GM12891 (cell line): Measurements from ENCODE around the gene UBTD2.
A peak's percentile ranks its signal among the peaks of the same experiment; 100 is the strongest.

ENCODE experiments used
- DNase-seq: peaks from one replicate; pipeline ENCODE4 v3.0.0; 2011; ENCODE audit warnings: low spot score; ENCODE audit not compliant: insufficient read length
- FAIRE-seq: peaks from 2 replicates; lab custom pipeline; 2011; peaks lifted over from hg19 to GRCh38; lab: Jason Lieb, UNC
- PAX5 ChIP-seq: IDR thresholded peaks from 2 replicates; pipeline ENCODE4 v1.6.1; 2011; ENCODE audit warnings: low read length, moderate library complexity, mild to moderate bottlenecking; ENCODE audit not compliant: insufficient read depth, severe bottlenecking
- POLR2A ChIP-seq: IDR thresholded peaks from 2 replicates; pipeline ENCODE4 v1.6.1; 2011; ENCODE audit warnings: low read depth, low read length, control low read depth
- POLR2AphosphoS5 ChIP-seq: IDR thresholded peaks from 2 replicates; pipeline ENCODE4 v1.6.1; 2011; ENCODE audit warnings: low read depth, low read length, control low read depth
- POU2F2 ChIP-seq: IDR thresholded peaks from 2 replicates; pipeline ENCODE4 v1.6.1; 2011; ENCODE audit warnings: low read depth, mild to moderate bottlenecking, control low read depth, low read length, moderate library complexity
- SPI1 ChIP-seq: IDR thresholded peaks from 2 replicates; pipeline ENCODE4 v1.6.1; 2011; ENCODE audit warnings: low read depth, low read length, control low read depth
- TAF1 ChIP-seq: IDR thresholded peaks from 2 replicates; pipeline ENCODE4 v1.6.1; 2011; ENCODE audit warnings: low read depth, low read length, control low read depth

The UBTD2 gene

GRCh38 chr5:172186114-172186695 is 97.4 kb downstream of the UBTD2 start:
- FAIRE-seq = no peak
- no peak for DNase-seq
- no peak for TF ChIP-seq POLR2AphosphoS5
- TF ChIP-seq TAF1 = no peak
- no peak for TF ChIP-seq POLR2A
- TF ChIP-seq PAX5 = no peak
- TF ChIP-seq POU2F2 = no peak
- TF ChIP-seq SPI1 = no peak

GRCh38 chr5:172185096-172185461 is 98.5 kb downstream of the UBTD2 start:
- FAIRE-seq (no peak), DNase-seq (no peak)
- TF ChIP-seq SPI1 = no peak
- 0 out of 2 replicates have a peak, but pooled peaks have one; percentile 41 for TF ChIP-seq POLR2A
- no peak for TF ChIP-seq POU2F2

- DNase-seq (no peak), FAIRE-seq (no peak)
- TF ChIP-seq POLR2A = no peak
- TF ChIP-seq PAX5 = no peak
- TF ChIP-seq POU2F2 = no peak
- no peak for TF ChIP-seq TAF1
- no peak for TF ChIP-seq POLR2AphosphoS5
- TF ChIP-seq SPI1 = no peak
Observed at GRCh38 chr5:172183881-172184280, 99.7 kb downstream of the UBTD2 start.

GRCh38 chr5:172182291-172182690 is 101.3 kb downstream of the UBTD2 start:
- FAIRE-seq (no peak), DNase-seq (no peak)
- TF ChIP-seq POU2F2 = no peak
- TF ChIP-seq SPI1 = no peak
- TF ChIP-seq POLR2A = no peak
- no peak for TF ChIP-seq POLR2AphosphoS5
- no peak for TF ChIP-seq PAX5
- no peak for TF ChIP-seq TAF1

- TF ChIP-seq PAX5 (no peak), POLR2A (0 out of 2 replicates have a peak, but pooled peaks have one; percentile 30)
- peak; percentile 9 for FAIRE-seq
- no peak for DNase-seq
Observed at GRCh38 chr5:172180936-172181335, 102.6 kb downstream of the UBTD2 start.

- peak; percentile 94 for FAIRE-seq
- TF ChIP-seq POLR2AphosphoS5 = peak; percentile 65; the same call in 1 of the 2 replicates
- TF ChIP-seq SPI1 = peak; percentile 84
- peak; percentile 50; the same call in 1 of the 2 replicates for TF ChIP-seq TAF1
- TF ChIP-seq POLR2A = peak; percentile 82
- TF ChIP-seq POU2F2 = peak; percentile 27; the same call in 1 of the 2 replicates
- no peak for TF ChIP-seq PAX5
Observed at GRCh38 chr5:172178991-172179989, 104.3 kb downstream of the UBTD2 start.

GRCh38 chr5:172178301-172178987 is 105.1 kb downstream of the UBTD2 start:
- TF ChIP-seq SPI1 = no peak
- TF ChIP-seq POLR2AphosphoS5 = peak; percentile 17; the same call in 1 of the 2 replicates
- DNase-seq (no peak), FAIRE-seq (peak; percentile 38)

More at GRCh38 chr5:172178991-172179989, 104.3 kb downstream of the UBTD2 start:
- peak; percentile 51 for DNase-seq

- DNase-seq = no peak
- no peak for FAIRE-seq
- TF ChIP-seq TAF1 (no peak), PAX5 (no peak), POU2F2 (no peak), POLR2A (no peak), POLR2AphosphoS5 (no peak), SPI1 (no peak)
Observed at GRCh38 chr5:172177176-172177575, 106.4 kb downstream of the UBTD2 start.

GRCh38 chr5:172175263-172175719 is 108.3 kb downstream of the UBTD2 start:
- DNase-seq (peak; percentile 70), FAIRE-seq (peak; percentile 97)
- TF ChIP-seq TAF1 (peak; percentile 43; the same call in 1 of the 2 replicates), POU2F2 (no peak), PAX5 (no peak), SPI1 (peak; percentile 71), POLR2AphosphoS5 (peak; percentile 61; the same call in 1 of the 2 replicates), POLR2A (peak; percentile 60)

- TF ChIP-seq TAF1 = no peak
- TF ChIP-seq POLR2A = peak; percentile 16; the same call in 1 of the 2 replicates
- no peak for TF ChIP-seq PAX5
- no peak for TF ChIP-seq POLR2AphosphoS5
- no peak for TF ChIP-seq SPI1
- no peak for TF ChIP-seq POU2F2
- no peak for DNase-seq
- peak; percentile 90 for FAIRE-seq
Observed at GRCh38 chr5:172173564-172174153, 109.9 kb downstream of the UBTD2 start.
